Measurements from ENCODE around the gene CCDC170. TPM values are rescaled to one million over a fixed set of nuclear protein-coding genes. Genes with fewer than 3 reads are reported as not detected.

The CCDC170 gene
- total and polyA plus RNA-seq, 2 experiments from 2014 or later: 1.2 TPM

GRCh38 chr6:151670116-151670515 is 176.3 kb downstream of the CCDC170 start:
- 86% methylated on average over 8 of the region's 8 CpGs for WGBS (ENCODE audit: low lambda C conversion rate, missing lambda C conversion rate)

More at GRCh38 chr6:151670116-151670515, 176.3 kb downstream of the CCDC170 start:
- no peak for DNase-seq (ENCODE audit: low spot score)
- Histone ChIP-seq H3K9me2 (replicated peaks; ENCODE audit: insufficient read depth) (no peaks in the 10 kb centered on the region), H3K9me3 (ENCODE audit: low read depth) (no peaks in the 10 kb centered on the region), H3K79me2 (no peaks in the 10 kb centered on the region), H4K20me1 (ENCODE audit: insufficient read depth, poor library complexity, severe bottlenecking) (no peaks in the 10 kb centered on the region), H2AFZ (no peak overlapping the region), H3K27me3 (no peaks in the 10 kb centered on the region), H3K4me3 (no peak overlapping the region), H3K36me3 (replicated peaks; ENCODE audit: insufficient read depth, low read depth) (no peaks in the 10 kb centered on the region), H3K4me1 (ENCODE audit: insufficient read depth) (peaks cover 9% of the 10 kb centered on the region), H3K4me2 (no peak overlapping the region), H3K27ac (no peak overlapping the region)
- TF ChIP-seq EZH2 (IDR thresholded peaks at IDR 0.05; ENCODE audit: borderline replicate concordance) (no peak), EZH2phosphoT487 (IDR thresholded peaks at IDR 0.05; ENCODE audit: low read depth, severe bottlenecking, unreplicated experiment) (no peak), CTCF (IDR thresholded peaks at IDR 0.05; ENCODE audit: poor library complexity) (no peak)

Small RNA genes within 50 kb of the gene (small RNA-seq; reads per million reads assigned to genes)
- gene RNU6-813P: not detected

Other genes starting within 250 kb of the CCDC170 start
- gene ZBTB2, start 102.5 kb upstream of the CCDC170 start, total RNA-seq: 17.3 and 17.4 TPM in 2 replicates
- gene ZBTB2, start 102.5 kb upstream of the CCDC170 start, polyA plus RNA-seq: 10.2 and 10.6 TPM in 2 replicates
- gene RMND1, start 41.9 kb upstream of the CCDC170 start, total RNA-seq: 41.9 and 43.5 TPM in 2 replicates
- gene RMND1, start 41.9 kb upstream of the CCDC170 start, polyA plus RNA-seq: 24.1 and 27.1 TPM in 2 replicates